ENCODE results near the gene HES5.
"Not testable (repeated sequence)": the region's sequence is repeated elsewhere in the genome, so short reads cannot be mapped to it uniquely, and the experiment has no call there.

HES5 gene

GRCh38 chr1:2560299-2561073 lies 30.4 kb upstream of the HES5 start:
- no peak for DNase-seq

GRCh38 chr1:2559509-2560298 lies 29.6 kb upstream of the HES5 start:
- no peak for DNase-seq

GRCh38 chr1:2558861-2559260 lies 28.8 kb upstream of the HES5 start:
- no peak for DNase-seq

GRCh38 chr1:2558420-2558819 lies 28.4 kb upstream of the HES5 start:
- no peak for DNase-seq

GRCh38 chr1:2557482-2558400 lies 27.7 kb upstream of the HES5 start:
- DNase-seq = no peak

- DNase-seq = no peak
Measured at GRCh38 chr1:2556678-2557481, 26.8 kb upstream of the HES5 start.

GRCh38 chr1:2556277-2556677 lies 26.2 kb upstream of the HES5 start, which contains the start of gene TNFRSF14:
TSS of gene TNFRSF14 (plus strand) at chr1:2556371. CDS start at chr1:2556665, 294 bp downstream.
- peak; percentile 61 for DNase-seq

GRCh38 chr1:2555634-2556276 lies 25.7 kb upstream of the HES5 start:
- DNase-seq = no peak

- no peak for DNase-seq
Measured at GRCh38 chr1:2554621-2555387, 24.7 kb upstream of the HES5 start.

GRCh38 chr1:2553871-2554620 lies 24.0 kb upstream of the HES5 start:
- DNase-seq = no peak

- not testable (repeated sequence) for DNase-seq
Measured at GRCh38 chr1:2553076-2553475, 23.0 kb upstream of the HES5 start.

GRCh38 chr1:2552189-2552588 lies 22.1 kb upstream of the HES5 start:
- DNase-seq = no peak

- not testable (repeated sequence) for DNase-seq
Measured at GRCh38 chr1:2551544-2551943, 21.5 kb upstream of the HES5 start.

- not testable (repeated sequence) for DNase-seq
Measured at GRCh38 chr1:2550309-2550861, 20.3 kb upstream of the HES5 start.

- DNase-seq = not testable (repeated sequence)
Measured at GRCh38 chr1:2549367-2550029, 19.4 kb upstream of the HES5 start.

- peak; percentile 72 for DNase-seq
Measured at GRCh38 chr1:2548068-2548589, 18.1 kb upstream of the HES5 start.

- no peak for DNase-seq
Measured at GRCh38 chr1:2547210-2548067, 17.4 kb upstream of the HES5 start.

Measured in activated T-cell treated with anti-CD3 and anti-CD28 coated beads for 4 hours (primary cell).